Measurements from ENCODE around the gene THEMIS. TPM values are rescaled to one million over a fixed set of nuclear protein-coding genes. Genes with fewer than 3 reads are reported as not detected.

The THEMIS gene
- total and polyA plus RNA-seq, 4 donors: 0.06 to 0.14 (median 0.10) TPM; not detected in 1

- Histone ChIP-seq H3K36me3 (ENCODE audit: control insufficient read depth, insufficient read depth, low read length) (no peaks in the 10 kb centered on the region), H3K9me3 (ENCODE audit: control insufficient read depth, insufficient read depth, low read length) (no peaks in the 10 kb centered on the region), H3K4me3 (ENCODE audit: low read depth, low read length) (no peak overlapping the region), H3K4me1 (ENCODE audit: control insufficient read depth, insufficient read depth, low read length) (no peaks in the 10 kb centered on the region), H3K27me3 (ENCODE audit: control insufficient read depth, insufficient read depth, low read length) (no peaks in the 10 kb centered on the region), H3K27ac (ENCODE audit: low read depth, low read length) (no peak overlapping the region)
- WGBS (ENCODE audit: insufficient coverage): no CpG with 5 or more reads among the region's 1 CpG
- DNase-seq (ENCODE audit: low read depth in 4 of 6, low spot score in 6 of 6): no peak
These were observed 49.7 kb downstream of the THEMIS start for GRCh38 chr6:127851197-127851596.

DNA sequence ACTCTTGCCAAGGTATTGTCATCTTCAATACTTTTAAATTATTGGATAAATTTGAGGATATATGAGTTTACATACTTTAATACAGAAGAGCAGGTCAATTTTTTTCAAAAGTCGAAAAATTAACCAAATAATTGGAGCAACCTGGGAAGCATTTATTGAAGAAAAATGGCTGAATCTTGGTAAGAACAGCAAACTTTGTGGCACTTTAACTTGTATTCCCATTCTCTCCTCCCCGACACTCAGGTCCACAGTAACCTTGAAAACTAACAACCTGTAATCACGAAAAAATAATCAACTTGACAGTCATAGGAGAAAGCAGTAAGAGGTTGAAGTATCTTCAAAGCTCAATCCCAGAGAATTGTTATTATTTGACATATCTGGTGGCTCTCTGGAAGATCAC, 55.6 kb downstream of the THEMIS start:
- no peak for DNase-seq (ENCODE audit: low read depth in 4 of 6, low spot score in 6 of 6)
- Histone ChIP-seq H3K36me3 (ENCODE audit: control insufficient read depth, insufficient read depth, low read length) (no peaks in the 10 kb centered on the region), H3K27ac (ENCODE audit: low read depth, low read length) (no peak overlapping the region), H3K9me3 (ENCODE audit: control insufficient read depth, insufficient read depth, low read length) (no peaks in the 10 kb centered on the region), H3K27me3 (ENCODE audit: control insufficient read depth, insufficient read depth, low read length) (no peaks in the 10 kb centered on the region), H3K4me1 (ENCODE audit: control insufficient read depth, insufficient read depth, low read length) (no peaks in the 10 kb centered on the region), H3K4me3 (ENCODE audit: low read depth, low read length) (no peak overlapping the region)
- WGBS (ENCODE audit: insufficient coverage): no CpG with 5 or more reads among the region's 3 CpGs

DNA sequence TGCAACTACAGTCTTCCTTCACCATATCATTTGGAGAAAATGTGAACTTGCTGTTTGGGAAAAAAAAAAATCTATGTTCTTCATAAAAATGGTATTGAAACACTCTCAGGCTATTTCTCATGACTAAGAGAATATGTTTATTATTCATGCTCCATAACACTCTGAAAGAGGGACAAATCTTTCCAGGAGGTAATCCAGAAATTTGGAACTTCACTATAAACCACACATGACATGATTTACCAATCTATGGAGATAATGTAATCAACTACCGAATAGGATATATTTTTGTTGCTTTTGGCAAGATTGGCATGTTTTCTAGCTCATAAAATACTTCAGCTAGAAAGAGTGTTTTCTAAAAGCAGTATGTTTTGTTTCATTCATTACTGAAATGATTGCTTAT, 56.3 kb downstream of the THEMIS start:
- no CpG with 5 or more reads among the region's 1 CpG for WGBS (ENCODE audit: insufficient coverage)
- H3K36me3 ChIP-seq (ENCODE audit: control insufficient read depth, insufficient read depth, low read length): no peaks in the 10 kb centered on the region
- no peak overlapping the region for H3K27ac ChIP-seq (ENCODE audit: low read depth, low read length)
- H3K27me3 ChIP-seq (ENCODE audit: control insufficient read depth, insufficient read depth, low read length): no peaks in the 10 kb centered on the region
- H3K4me3 ChIP-seq (ENCODE audit: low read depth, low read length): no peak overlapping the region
- no peaks in the 10 kb centered on the region for H3K4me1 ChIP-seq (ENCODE audit: control insufficient read depth, insufficient read depth, low read length)
- DNase-seq (ENCODE audit: low read depth in 4 of 6, low spot score in 6 of 6): no peak
- H3K9me3 ChIP-seq (ENCODE audit: control insufficient read depth, insufficient read depth, low read length): no peaks in the 10 kb centered on the region

DNA sequence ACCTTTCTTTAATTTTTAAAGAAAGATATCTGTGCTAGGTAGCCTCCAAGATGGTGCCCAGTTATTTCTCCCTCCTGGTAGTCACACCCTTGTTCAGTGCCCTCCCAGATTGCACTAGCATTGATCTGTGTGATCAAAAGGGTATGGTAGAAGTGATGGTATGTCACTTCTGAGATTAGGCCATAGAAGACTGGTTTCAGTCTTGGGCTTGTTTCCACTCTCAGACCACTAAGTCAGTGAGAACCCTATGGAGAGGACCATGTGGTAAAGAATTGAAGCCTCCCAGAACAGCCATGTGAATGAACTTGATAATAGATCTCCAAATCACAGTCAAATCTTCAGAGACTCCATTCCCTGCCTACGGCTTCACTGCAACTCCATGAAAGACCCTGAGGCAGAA, 57.3 kb downstream of the THEMIS start:
- no peak for DNase-seq (ENCODE audit: low read depth in 4 of 6, low spot score in 6 of 6)
- H3K4me3 ChIP-seq (ENCODE audit: low read depth, low read length): no peak overlapping the region
- WGBS (ENCODE audit: insufficient coverage): no CpG with 5 or more reads among the region's 1 CpG

DNA sequence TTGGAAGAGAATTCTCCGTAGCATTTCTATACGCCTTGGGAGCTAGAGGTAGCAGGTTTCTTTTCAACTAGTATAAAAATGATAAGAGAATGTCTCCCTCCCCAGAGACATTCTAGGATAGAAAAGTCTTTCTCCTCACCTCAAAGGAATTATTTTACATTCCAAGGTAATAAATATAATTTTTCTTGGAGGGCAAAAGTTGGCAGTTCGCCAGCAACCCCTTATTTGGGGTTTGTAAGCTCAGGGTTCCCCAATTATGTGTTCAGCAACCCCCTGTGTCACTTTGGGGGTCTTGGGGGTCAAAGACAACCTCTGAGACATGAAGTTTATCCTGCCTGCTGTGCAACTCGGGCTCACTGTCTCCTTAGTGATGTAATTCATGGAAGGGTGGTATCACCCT, 58.3 kb downstream of the THEMIS start:
- 40% methylated on average over 1 of the region's 4 CpGs for WGBS (ENCODE audit: insufficient coverage)
- Histone ChIP-seq H3K27me3 (ENCODE audit: control insufficient read depth, insufficient read depth, low read length) (no peaks in the 10 kb centered on the region), H3K36me3 (ENCODE audit: control insufficient read depth, insufficient read depth, low read length) (no peaks in the 10 kb centered on the region), H3K9me3 (ENCODE audit: control insufficient read depth, insufficient read depth, low read length) (no peaks in the 10 kb centered on the region), H3K4me1 (ENCODE audit: control insufficient read depth, insufficient read depth, low read length) (no peaks in the 10 kb centered on the region), H3K4me3 (ENCODE audit: low read depth, low read length) (no peak overlapping the region), H3K27ac (ENCODE audit: low read depth, low read length) (no peak overlapping the region)
- no peak for DNase-seq (ENCODE audit: low read depth in 4 of 6, low spot score in 6 of 6)

More for the DNA sequence above, 57.3 kb downstream of the THEMIS start:
- no peak overlapping the region for H3K27ac ChIP-seq (ENCODE audit: low read depth, low read length)
- no peaks in the 10 kb centered on the region for H3K9me3 ChIP-seq (ENCODE audit: control insufficient read depth, insufficient read depth, low read length)
- H3K36me3 ChIP-seq (ENCODE audit: control insufficient read depth, insufficient read depth, low read length): no peaks in the 10 kb centered on the region
- no peaks in the 10 kb centered on the region for H3K27me3 ChIP-seq (ENCODE audit: control insufficient read depth, insufficient read depth, low read length)
- no peaks in the 10 kb centered on the region for H3K4me1 ChIP-seq (ENCODE audit: control insufficient read depth, insufficient read depth, low read length)

- no peaks in the 10 kb centered on the region for H3K4me1 ChIP-seq (ENCODE audit: control insufficient read depth, insufficient read depth, low read length)
- no peak overlapping the region for H3K4me3 ChIP-seq (ENCODE audit: low read depth, low read length)
- H3K9me3 ChIP-seq (ENCODE audit: control insufficient read depth, insufficient read depth, low read length): no peaks in the 10 kb centered on the region
- H3K27ac ChIP-seq (ENCODE audit: low read depth, low read length): no peak overlapping the region
- no CpG with 5 or more reads among the region's 1 CpG for WGBS (ENCODE audit: insufficient coverage)
- H3K27me3 ChIP-seq (ENCODE audit: control insufficient read depth, insufficient read depth, low read length): no peaks in the 10 kb centered on the region
- DNase-seq (ENCODE audit: low read depth in 4 of 6, low spot score in 6 of 6): no peak
- no peaks in the 10 kb centered on the region for H3K36me3 ChIP-seq (ENCODE audit: control insufficient read depth, insufficient read depth, low read length)
These were observed 59.0 kb downstream of the THEMIS start for GRCh38 chr6:127841811-127842210.

DNA sequence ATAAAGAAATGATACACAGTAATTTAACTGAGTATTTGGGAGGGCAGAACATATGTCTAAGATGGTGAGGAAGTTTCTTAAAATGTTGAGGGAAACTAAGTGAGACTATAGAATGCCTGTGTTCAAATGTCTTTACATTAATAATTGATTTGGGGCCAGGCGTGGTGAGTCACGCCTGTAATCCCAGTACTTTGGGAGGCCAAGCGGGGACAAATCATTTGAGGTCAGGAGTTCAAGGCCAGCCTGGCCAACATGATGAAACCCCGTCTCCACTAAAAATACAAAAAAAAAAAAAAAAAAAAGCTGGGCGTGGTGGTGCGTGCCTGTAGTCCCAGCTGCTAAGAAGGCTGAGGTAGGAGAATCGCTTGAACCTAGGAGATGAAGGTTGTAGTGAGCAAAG, 66.7 kb downstream of the THEMIS start:
- Histone ChIP-seq H3K4me3 (ENCODE audit: low read depth, low read length) (no peak overlapping the region), H3K9me3 (ENCODE audit: control insufficient read depth, insufficient read depth, low read length) (no peaks in the 10 kb centered on the region), H3K27ac (ENCODE audit: low read depth, low read length) (no peak overlapping the region), H3K27me3 (ENCODE audit: control insufficient read depth, insufficient read depth, low read length) (no peaks in the 10 kb centered on the region), H3K4me1 (ENCODE audit: control insufficient read depth, insufficient read depth, low read length) (no peaks in the 10 kb centered on the region), H3K36me3 (ENCODE audit: control insufficient read depth, insufficient read depth, low read length) (no peaks in the 10 kb centered on the region)
- DNase-seq (ENCODE audit: low read depth in 4 of 6, low spot score in 6 of 6): no peak
- WGBS (ENCODE audit: insufficient coverage): 100% methylated on average over 2 of the region's 7 CpGs

DNA sequence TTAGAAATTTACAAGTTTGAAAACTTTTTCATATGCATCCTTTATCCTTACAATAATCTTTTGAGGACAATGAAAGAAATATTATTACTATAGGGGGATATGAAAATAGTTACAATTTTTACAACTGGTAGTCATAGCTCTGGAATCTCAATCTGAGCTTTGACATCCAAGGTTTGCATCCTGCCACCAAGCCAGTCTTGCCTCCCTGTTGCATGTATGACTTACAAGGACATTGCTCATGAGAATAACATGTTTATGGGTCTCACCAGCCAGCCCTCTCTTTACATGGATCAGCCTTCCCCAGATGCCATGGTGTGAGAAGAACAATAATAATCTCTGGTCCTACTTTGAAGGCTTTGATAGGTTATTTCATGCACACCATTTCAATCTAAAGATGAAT, 67.5 kb downstream of the THEMIS start:
- no peak overlapping the region for H3K4me3 ChIP-seq (ENCODE audit: low read depth, low read length)
- H3K27me3 ChIP-seq (ENCODE audit: control insufficient read depth, insufficient read depth, low read length): no peaks in the 10 kb centered on the region
- H3K27ac ChIP-seq (ENCODE audit: low read depth, low read length): no peak overlapping the region
- H3K36me3 ChIP-seq (ENCODE audit: control insufficient read depth, insufficient read depth, low read length): no peaks in the 10 kb centered on the region
- H3K4me1 ChIP-seq (ENCODE audit: control insufficient read depth, insufficient read depth, low read length): no peaks in the 10 kb centered on the region
- H3K9me3 ChIP-seq (ENCODE audit: control insufficient read depth, insufficient read depth, low read length): no peaks in the 10 kb centered on the region
- no peak for DNase-seq (ENCODE audit: low read depth in 4 of 6, low spot score in 6 of 6)

DNA sequence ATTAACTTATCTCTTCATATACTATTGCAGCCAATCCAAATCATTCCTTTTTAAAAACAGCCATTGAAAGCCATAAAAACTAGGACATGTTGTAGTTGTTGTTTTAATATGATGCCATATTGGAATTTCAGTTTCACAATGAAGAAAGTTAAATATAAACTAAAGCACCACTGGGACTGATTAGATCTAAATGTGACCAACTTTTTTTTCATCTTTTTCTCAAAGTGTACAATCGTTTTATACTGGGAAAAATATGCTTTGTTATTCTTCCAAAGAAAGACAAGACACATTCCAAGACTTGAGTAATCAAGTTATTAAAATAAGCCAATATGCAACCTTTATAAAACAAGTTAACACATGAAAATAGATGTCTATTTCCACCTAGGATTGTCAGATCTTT, 68.5 kb downstream of the THEMIS start:
- no CpG with 5 or more reads among the region's 1 CpG for WGBS (ENCODE audit: insufficient coverage)
- Histone ChIP-seq H3K27me3 (ENCODE audit: control insufficient read depth, insufficient read depth, low read length) (no peaks in the 10 kb centered on the region), H3K4me3 (ENCODE audit: low read depth, low read length) (no peak overlapping the region), H3K36me3 (ENCODE audit: control insufficient read depth, insufficient read depth, low read length) (no peaks in the 10 kb centered on the region), H3K9me3 (ENCODE audit: control insufficient read depth, insufficient read depth, low read length) (no peaks in the 10 kb centered on the region), H3K27ac (ENCODE audit: low read depth, low read length) (no peak overlapping the region), H3K4me1 (ENCODE audit: control insufficient read depth, insufficient read depth, low read length) (no peaks in the 10 kb centered on the region)
- DNase-seq (ENCODE audit: low read depth in 4 of 6, low spot score in 6 of 6): no peak

DNA sequence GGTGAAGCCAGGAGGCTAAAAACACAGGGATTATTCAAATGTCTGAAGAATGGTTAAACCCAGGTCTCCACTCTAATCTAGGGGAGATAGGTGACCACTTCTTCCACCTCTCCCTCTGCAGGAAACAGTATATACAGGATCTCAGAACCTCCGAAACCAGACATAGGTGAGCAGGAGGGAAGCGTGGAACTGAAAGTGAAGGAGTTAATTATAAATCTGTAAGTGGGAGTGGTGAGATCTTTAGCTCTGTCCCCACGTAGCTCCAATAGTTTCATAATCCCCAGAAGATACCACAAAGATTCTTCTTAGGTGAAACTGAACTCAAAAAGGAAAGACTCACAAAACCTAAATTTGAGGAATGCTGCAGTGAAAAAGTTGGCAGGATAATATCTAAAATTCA, 76.8 kb downstream of the THEMIS start:
- no peak overlapping the region for H3K4me3 ChIP-seq (ENCODE audit: low read depth, low read length)
- no peaks in the 10 kb centered on the region for H3K27me3 ChIP-seq (ENCODE audit: control insufficient read depth, insufficient read depth, low read length)
- no peaks in the 10 kb centered on the region for H3K9me3 ChIP-seq (ENCODE audit: control insufficient read depth, insufficient read depth, low read length)
- no peak for DNase-seq (ENCODE audit: low read depth in 4 of 6, low spot score in 6 of 6)
- H3K36me3 ChIP-seq (ENCODE audit: control insufficient read depth, insufficient read depth, low read length): no peaks in the 10 kb centered on the region
- no CpG with 5 or more reads among the region's 3 CpGs for WGBS (ENCODE audit: insufficient coverage)
- H3K4me1 ChIP-seq (ENCODE audit: control insufficient read depth, insufficient read depth, low read length): no peaks in the 10 kb centered on the region
- H3K27ac ChIP-seq (ENCODE audit: low read depth, low read length): no peak overlapping the region
